BE2C (cell line): ENCODE results near the gene IGSF21.

ENCODE experiments used
- DNase-seq: peaks from one replicate; pipeline ENCODE4 v3.0.0-alpha.2; 2020
- H3K27me3 ChIP-seq: fragments of 250-450 bp; sonication (Bioruptor Pico); 2 replicates; pipeline ENCODE4 v1.5.1; 2020; ENCODE audit warnings: mild to moderate bottlenecking
- H3K36me3 ChIP-seq: fragments of 250-450 bp; sonication (Bioruptor Pico); 2 replicates; pipeline ENCODE4 v1.5.1; 2020; ENCODE audit warnings: mild to moderate bottlenecking
- H3K4me1 ChIP-seq: fragments of 250-450 bp; sonication (Bioruptor Pico); 2 replicates; pipeline ENCODE4 v1.5.1; 2020
- H3K4me3 ChIP-seq: 2 replicates; pipeline ENCODE4 v1.5.1; 2011; ENCODE audit warnings: low read depth, low read length
- H3K9me3 ChIP-seq: fragments of 250-450 bp; sonication (Bioruptor Pico); 2 replicates; pipeline ENCODE4 v1.5.1; 2020
- CTCF ChIP-seq: IDR thresholded peaks from 2 replicates; pipeline ENCODE4 v1.5.1; 2012; ENCODE audit warnings: mild to moderate bottlenecking, low read depth, low read length

The IGSF21 gene

GRCh38 chr1:18411820-18412641, 304.4 kb downstream of the IGSF21 start:
- Histone ChIP-seq H3K9me3 (no peaks in the 10 kb centered on the region), H3K4me1 (no peaks in the 10 kb centered on the region), H3K27me3 (no peaks in the 10 kb centered on the region), H3K4me3 (no peak overlapping the region), H3K36me3 (no peaks in the 10 kb centered on the region)
- TF ChIP-seq CTCF: no peak
- DNase-seq: no peak

DNA sequence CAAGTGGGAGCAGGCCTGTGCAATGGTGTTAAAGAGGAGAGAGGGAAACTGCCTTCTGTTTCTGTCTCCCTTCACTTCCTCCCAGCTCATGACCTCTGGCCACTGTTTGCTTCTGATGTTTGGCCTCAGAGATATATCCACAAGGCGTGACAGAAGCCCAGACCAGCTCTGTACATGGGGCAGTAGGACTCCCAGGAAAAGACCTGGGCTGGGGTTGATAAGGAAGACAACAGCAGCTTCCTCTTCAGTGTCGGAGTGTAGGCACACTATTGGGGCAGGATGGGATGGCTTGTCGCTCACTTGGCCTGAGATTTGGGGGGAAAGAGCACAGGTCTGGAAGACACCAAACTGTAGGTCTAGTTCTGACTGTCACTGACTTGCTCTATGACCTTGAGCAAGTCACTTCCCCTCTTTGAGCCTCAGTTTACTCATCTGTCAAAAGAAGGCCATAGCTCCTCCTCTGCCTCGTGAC, 305.3 kb downstream of the IGSF21 start:
- H3K27me3 ChIP-seq: no peaks in the 10 kb centered on the region
- H3K36me3 ChIP-seq: no peaks in the 10 kb centered on the region
- H3K9me3 ChIP-seq: no peaks in the 10 kb centered on the region
- H3K4me3 ChIP-seq: no peak overlapping the region
- no peak for TF ChIP-seq CTCF
- DNase-seq: no peak
- no peaks in the 10 kb centered on the region for H3K4me1 ChIP-seq

- no peaks in the 10 kb centered on the region for H3K36me3 ChIP-seq
- H3K9me3 ChIP-seq: no peaks in the 10 kb centered on the region
- TF ChIP-seq CTCF: no peak
- H3K4me3 ChIP-seq: no peak overlapping the region
- DNase-seq: no peak
- H3K27me3 ChIP-seq: no peaks in the 10 kb centered on the region
- no peaks in the 10 kb centered on the region for H3K4me1 ChIP-seq
Measured at GRCh38 chr1:18413541-18414305, 306.1 kb downstream of the IGSF21 start.

GRCh38 chr1:18414321-18414720, 306.7 kb downstream of the IGSF21 start:
- Histone ChIP-seq H3K9me3 (no peaks in the 10 kb centered on the region), H3K4me1 (no peaks in the 10 kb centered on the region), H3K27me3 (no peaks in the 10 kb centered on the region), H3K36me3 (no peaks in the 10 kb centered on the region), H3K4me3 (no peak overlapping the region)
- no peak for TF ChIP-seq CTCF
- DNase-seq: no peak

- TF ChIP-seq CTCF: no peak
- no peak for DNase-seq
- Histone ChIP-seq H3K27me3 (no peaks in the 10 kb centered on the region), H3K4me1 (no peaks in the 10 kb centered on the region), H3K36me3 (no peaks in the 10 kb centered on the region), H3K4me3 (no peak overlapping the region), H3K9me3 (no peaks in the 10 kb centered on the region)
Measured at GRCh38 chr1:18414872-18415447, 307.4 kb downstream of the IGSF21 start.
